Astrocyte (in vitro differentiated cells and primary cell): ENCODE data around the gene CECR2. TPM values are rescaled to one million over a fixed set of nuclear protein-coding genes. Genes with fewer than 3 reads are reported as not detected.

ENCODE experiments used
- DNase-seq: peaks from one replicate; pipeline ENCODE4 v3.0.0-alpha.2; 2010; ENCODE audit warnings: low read depth
- FAIRE-seq: peaks from 2 replicates; lab custom pipeline; 2011; peaks lifted over from hg19 to GRCh38; lab: Jason Lieb, UNC
- H2AFZ ChIP-seq: 2 replicates; pipeline ENCODE4 v1.6.0; 2012; ENCODE audit warnings: low read depth, low read length, inconsistent platforms
- H3K27ac ChIP-seq: 2 replicates; pipeline ENCODE4 v1.5.1; 2011; ENCODE audit warnings: low read depth, low read length, inconsistent platforms
- H3K27me3 ChIP-seq: 2 replicates; pipeline ENCODE4 v1.6.0; 2011; ENCODE audit warnings: low read length, inconsistent platforms; ENCODE audit not compliant: insufficient read depth
- H3K36me3 ChIP-seq: 2 replicates; pipeline ENCODE4 v1.5.1; 2011; ENCODE audit warnings: low read length, inconsistent platforms; ENCODE audit not compliant: insufficient read depth
- H3K4me1 ChIP-seq: 2 replicates; pipeline ENCODE4 v1.5.1; 2011; ENCODE audit warnings: low read length, inconsistent platforms; ENCODE audit not compliant: insufficient read depth
- H3K4me2 ChIP-seq: 2 replicates; pipeline ENCODE4 v1.6.0; 2012; ENCODE audit warnings: low read length, inconsistent platforms
- H3K4me3 ChIP-seq: 2 replicates; pipeline ENCODE4 v1.5.1; 2011; ENCODE audit warnings: low read depth, mild to moderate bottlenecking, low read length, inconsistent platforms; ENCODE audit not compliant: insufficient read depth
- H3K79me2 ChIP-seq: 2 replicates; pipeline ENCODE4 v1.6.0; 2012; ENCODE audit warnings: mild to moderate bottlenecking, low read length, inconsistent platforms; ENCODE audit not compliant: insufficient read depth
- H3K9ac ChIP-seq: 2 replicates; pipeline ENCODE4 v1.6.0; 2012; ENCODE audit warnings: mild to moderate bottlenecking, low read length, inconsistent platforms
- H3K9me3 ChIP-seq: 2 replicates; pipeline ENCODE4 v1.5.1; 2012; ENCODE audit warnings: low read depth, mild to moderate bottlenecking, low read length, inconsistent platforms; ENCODE audit not compliant: insufficient read depth
- H4K20me1 ChIP-seq: 2 replicates; pipeline ENCODE4 v1.6.0; 2012; ENCODE audit warnings: low read length, inconsistent platforms; ENCODE audit not compliant: insufficient read depth
- H3K27ac Mint-ChIP-seq: one replicate; pipeline ENCODE4 v1.8.0; 2021; ENCODE audit warnings: mild to moderate bottlenecking, mixed read lengths; ENCODE audit not compliant: unreplicated experiment
- H3K27me3 Mint-ChIP-seq: one replicate; pipeline ENCODE4 v1.8.0; 2021; ENCODE audit warnings: low read depth, mixed read lengths; ENCODE audit not compliant: unreplicated experiment
- H3K36me3 Mint-ChIP-seq: one replicate; pipeline ENCODE4 v1.8.0; 2021; ENCODE audit warnings: low read depth, mixed read lengths; ENCODE audit not compliant: unreplicated experiment
- H3K4me1 Mint-ChIP-seq: one replicate; pipeline ENCODE4 v1.8.0; 2021; ENCODE audit warnings: low read depth, mixed read lengths; ENCODE audit not compliant: unreplicated experiment
- H3K4me3 Mint-ChIP-seq: one replicate; pipeline ENCODE4 v1.8.0; 2021; ENCODE audit warnings: mild to moderate bottlenecking, moderate library complexity, mixed read lengths; ENCODE audit not compliant: unreplicated experiment
- H3K9me3 Mint-ChIP-seq: one replicate; pipeline ENCODE4 v1.8.0; 2021; ENCODE audit warnings: mild to moderate bottlenecking, mixed read lengths; ENCODE audit not compliant: unreplicated experiment
- EZH2 ChIP-seq: IDR thresholded peaks from 2 replicates; pipeline ENCODE4 v1.6.1; 2012; ENCODE audit warnings: mild to moderate bottlenecking, low read length, inconsistent platforms; ENCODE audit not compliant: insufficient read depth
- total RNA-seq: library from RNA; stranded (reverse); gene quantifications from 2 replicates; pipeline ENCODE4 v1.2.1, GENCODE V29; 2021
- TF ChIP-seq, protein P1 (sequence below): IDR thresholded peaks from 2 replicates; pipeline ENCODE4 v1.5.1; 2011; ENCODE audit warnings: low read depth, mild to moderate bottlenecking, inconsistent platforms, low read length, moderate library complexity; ENCODE audit not compliant: insufficient read depth

Gene CECR2
- total RNA-seq, 1 donor from 2014 or later, result 15.7 TPM

GRCh38 chr22:17451316-17451715 is 82.1 kb downstream of the CECR2 start:
- no peak overlapping the region for H3K27ac ChIP-seq
- no peak overlapping the region for H3K4me2 ChIP-seq
- Mint-ChIP-seq H3K36me3 (peaks cover 6% of the 10 kb centered on the region), H3K4me3 (no peak overlapping the region), H3K27ac (peak overlapping the region; percentile 11), H3K9me3 (peaks cover 11% of the 10 kb centered on the region), H3K4me1 (peaks cover 5% of the 10 kb centered on the region), H3K27me3 (no peaks in the 10 kb centered on the region)
- H3K36me3 ChIP-seq, result no peaks in the 10 kb centered on the region
- DNase-seq, result no peak
- no peaks in the 10 kb centered on the region for H3K27me3 ChIP-seq
- H3K9ac ChIP-seq, result no peak overlapping the region
- H2AFZ ChIP-seq, result no peak overlapping the region
- no peaks in the 10 kb centered on the region for H3K79me2 ChIP-seq
- no peaks in the 10 kb centered on the region for H4K20me1 ChIP-seq
- no peak overlapping the region for H3K4me3 ChIP-seq
- TF ChIP-seq, protein P1, sequence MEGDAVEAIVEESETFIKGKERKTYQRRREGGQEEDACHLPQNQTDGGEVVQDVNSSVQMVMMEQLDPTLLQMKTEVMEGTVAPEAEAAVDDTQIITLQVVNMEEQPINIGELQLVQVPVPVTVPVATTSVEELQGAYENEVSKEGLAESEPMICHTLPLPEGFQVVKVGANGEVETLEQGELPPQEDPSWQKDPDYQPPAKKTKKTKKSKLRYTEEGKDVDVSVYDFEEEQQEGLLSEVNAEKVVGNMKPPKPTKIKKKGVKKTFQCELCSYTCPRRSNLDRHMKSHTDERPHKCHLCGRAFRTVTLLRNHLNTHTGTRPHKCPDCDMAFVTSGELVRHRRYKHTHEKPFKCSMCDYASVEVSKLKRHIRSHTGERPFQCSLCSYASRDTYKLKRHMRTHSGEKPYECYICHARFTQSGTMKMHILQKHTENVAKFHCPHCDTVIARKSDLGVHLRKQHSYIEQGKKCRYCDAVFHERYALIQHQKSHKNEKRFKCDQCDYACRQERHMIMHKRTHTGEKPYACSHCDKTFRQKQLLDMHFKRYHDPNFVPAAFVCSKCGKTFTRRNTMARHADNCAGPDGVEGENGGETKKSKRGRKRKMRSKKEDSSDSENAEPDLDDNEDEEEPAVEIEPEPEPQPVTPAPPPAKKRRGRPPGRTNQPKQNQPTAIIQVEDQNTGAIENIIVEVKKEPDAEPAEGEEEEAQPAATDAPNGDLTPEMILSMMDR, result no peak
- TF ChIP-seq EZH2, result no peak
- H3K9me3 ChIP-seq, result no peaks in the 10 kb centered on the region
- H3K4me1 ChIP-seq, result no peaks in the 10 kb centered on the region
- no peak for FAIRE-seq

DNA sequence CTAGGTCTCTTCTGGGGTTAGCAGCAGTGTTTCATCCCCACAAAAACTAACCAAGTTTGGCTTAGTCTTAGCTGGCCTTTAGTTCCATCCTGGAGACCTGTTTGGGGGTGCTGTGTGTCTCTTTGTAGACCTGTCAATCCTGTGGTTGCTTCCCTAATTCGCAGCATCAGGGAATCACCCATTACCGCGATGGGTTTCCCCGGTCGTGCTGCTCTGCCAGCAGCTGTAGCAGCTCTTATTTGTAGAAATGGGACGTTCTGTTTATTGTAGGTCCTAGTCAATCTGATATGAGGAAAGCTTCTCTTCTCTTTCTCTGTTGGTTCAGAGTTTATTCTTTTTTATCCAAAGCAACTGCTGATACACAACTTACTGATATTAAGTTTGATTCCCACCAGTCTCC is 91.6 kb downstream of the CECR2 start:
- H3K27me3 ChIP-seq, result no peaks in the 10 kb centered on the region
- no peaks in the 10 kb centered on the region for H3K9me3 Mint-ChIP-seq
- no peak overlapping the region for H3K4me3 Mint-ChIP-seq
- TF ChIP-seq, protein P1, result no peak
- TF ChIP-seq EZH2, result no peak
- no peak overlapping the region for H3K27ac ChIP-seq
- no peak for DNase-seq
- H3K9me3 ChIP-seq, result no peaks in the 10 kb centered on the region
- no peak overlapping the region for H2AFZ ChIP-seq
- H4K20me1 ChIP-seq, result no peaks in the 10 kb centered on the region
- no peak overlapping the region for H3K4me2 ChIP-seq
- no peaks in the 10 kb centered on the region for H3K36me3 Mint-ChIP-seq
- H3K4me1 Mint-ChIP-seq, result peaks cover 15% of the 10 kb centered on the region
- H3K36me3 ChIP-seq, result no peaks in the 10 kb centered on the region
- no peak overlapping the region for H3K9ac ChIP-seq
- no peaks in the 10 kb centered on the region for H3K79me2 ChIP-seq
- H3K27me3 Mint-ChIP-seq, result no peaks in the 10 kb centered on the region
- H3K4me3 ChIP-seq, result no peak overlapping the region
- no peak for FAIRE-seq
- H3K27ac Mint-ChIP-seq, result no peak overlapping the region
- no peaks in the 10 kb centered on the region for H3K4me1 ChIP-seq

DNA sequence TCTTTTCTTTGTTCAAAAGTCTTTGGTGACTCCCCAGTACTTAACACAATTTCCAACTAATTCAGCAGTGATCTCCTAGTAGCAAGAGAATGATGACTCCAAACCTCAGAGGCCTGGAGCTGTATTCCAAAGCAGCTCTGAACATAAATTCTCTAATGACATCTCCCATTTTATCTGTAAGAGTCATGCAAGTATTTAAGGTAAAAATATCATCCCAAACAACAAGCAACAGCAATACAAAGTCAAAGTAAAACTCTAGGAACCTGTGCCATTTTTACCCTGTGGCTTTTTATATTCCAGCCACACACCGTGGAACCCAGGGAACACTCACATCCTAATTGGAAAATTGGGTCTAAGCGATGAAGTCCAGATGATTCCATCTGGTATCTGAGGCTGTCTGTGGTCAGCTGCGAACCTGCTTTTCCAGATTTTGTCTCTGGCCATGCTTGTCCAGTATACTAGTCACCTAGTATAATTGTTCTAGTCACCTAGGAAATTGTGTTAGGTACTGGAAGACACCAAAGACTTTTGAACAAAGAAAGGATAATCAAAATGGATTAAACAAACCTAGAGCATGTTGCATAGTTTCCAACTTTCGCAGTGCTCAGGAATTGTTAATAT is 101.7 kb downstream of the CECR2 start:
- DNase-seq, result no peak
- Histone ChIP-seq H3K27ac (no peak overlapping the region), H3K36me3 (no peaks in the 10 kb centered on the region), H3K4me2 (no peak overlapping the region), H4K20me1 (no peaks in the 10 kb centered on the region), H3K9ac (no peak overlapping the region), H3K27me3 (no peaks in the 10 kb centered on the region), H3K9me3 (no peaks in the 10 kb centered on the region), H2AFZ (no peak overlapping the region), H3K79me2 (no peaks in the 10 kb centered on the region), H3K4me1 (no peaks in the 10 kb centered on the region), H3K4me3 (no peak overlapping the region)
- Mint-ChIP-seq H3K27me3 (no peaks in the 10 kb centered on the region), H3K36me3 (peaks cover 4% of the 10 kb centered on the region), H3K9me3 (peaks cover 2% of the 10 kb centered on the region), H3K27ac (no peak overlapping the region), H3K4me1 (peaks cover 22% of the 10 kb centered on the region), H3K4me3 (no peak overlapping the region)
- TF ChIP-seq, protein P1, result no peak
- no peak for TF ChIP-seq EZH2
- FAIRE-seq, result no peak
